MCF 10A (cell line): Measurements from ENCODE around the gene GDNF. TPM values are rescaled to one million over a fixed set of nuclear protein-coding genes. Genes with fewer than 3 reads are reported as not detected.

Experiments used
- BruUV-seq: library from RNA; stranded (reverse); fragments of 400-500 nt; replicated peaks from 2 replicates; lab custom pipeline; 2021; lab: Mats Ljungman, UMichigan
- CTCF ChIA-PET: fragments of 300-600 bp; sonication (Branson Sonifier 250); formaldehyde crosslinking; extraction: SDS; loops from one replicate; lab custom pipeline; 2021; ENCODE audit warnings: antibody characterized with exemption, inconsistent platforms; lab: Yijun Ruan, JAX
- POLR2A ChIA-PET: fragments of 300-600, 350-650 bp; sonication (Branson Sonifier 250); formaldehyde crosslinking; extraction: SDS; loops from one replicate; lab custom pipeline; 2020; ENCODE audit warnings: antibody characterized with exemption, inconsistent platforms; lab: Yijun Ruan, JAX
- DNase-seq: peaks from one replicate; pipeline ENCODE4 v3.0.0-alpha.2; 2018; ENCODE audit not compliant: unreplicated experiment
- H3K27ac Mint-ChIP-seq: one replicate; pipeline ENCODE4 v1.8.0; 2022; ENCODE audit warnings: mild to moderate bottlenecking, low read depth, mixed read lengths; ENCODE audit not compliant: unreplicated experiment
- H3K27me3 Mint-ChIP-seq: one replicate; pipeline ENCODE4 v1.8.0; 2022; ENCODE audit warnings: mixed read lengths; ENCODE audit not compliant: insufficient read depth, unreplicated experiment
- H3K36me3 Mint-ChIP-seq: one replicate; pipeline ENCODE4 v1.8.0; 2022; ENCODE audit warnings: mild to moderate bottlenecking, moderate library complexity, mixed read lengths; ENCODE audit not compliant: insufficient read depth, unreplicated experiment
- H3K4me1 Mint-ChIP-seq: one replicate; pipeline ENCODE4 v1.8.0; 2022; ENCODE audit warnings: mixed read lengths; ENCODE audit not compliant: insufficient read depth, unreplicated experiment
- H3K4me3 Mint-ChIP-seq: one replicate; pipeline ENCODE4 v1.8.0; 2022; ENCODE audit warnings: mild to moderate bottlenecking, moderate library complexity, mixed read lengths; ENCODE audit not compliant: unreplicated experiment
- H3K9me3 Mint-ChIP-seq: one replicate; pipeline ENCODE4 v1.8.0; 2022; ENCODE audit warnings: mixed read lengths; ENCODE audit not compliant: unreplicated experiment
- CTCF ChIP-seq: fragments of 200-600 bp; IDR thresholded peaks from one replicate; pipeline ENCODE4 v1.8.0; 2022; ENCODE audit warnings: antibody characterized with exemption, mild to moderate bottlenecking; ENCODE audit not compliant: unreplicated experiment
- intact Hi-C: fragments of 100-400 bp; cut with micrococcal nuclease; formaldehyde crosslinking; loops from 2 replicates; pipeline ENCODE4 v1.14.1; 2022
- total RNA-seq: library from RNA; stranded (reverse); gene quantifications from 2 replicates; pipeline ENCODE4 v1.2.3, GENCODE V29; 2022

GDNF gene
- total RNA-seq, 1 experiment from 2014 or later: not detected

GRCh38 chr5:37769108-37769507 lies 70.7 kb downstream of the GDNF start:
- Mint-ChIP-seq H3K27ac (no peak overlapping the region), H3K9me3 (no peaks in the 10 kb centered on the region), H3K36me3 (no peaks in the 10 kb centered on the region), H3K4me3 (no peak overlapping the region), H3K4me1 (peaks cover 13% of the 10 kb centered on the region), H3K27me3 (no peaks in the 10 kb centered on the region)
- ChIA-PET POLR2A (interaction anchor here (0.9 kb wide), 1 partner anchor 10 kb away, joined by 4 read pairs; no protein-coding TSS in a partner anchor), CTCF (interaction anchor here (1.2 to 1.3 kb wide), 2 partner anchors 356 to 417 kb away, joined by 3 read pairs; no protein-coding TSS in a partner anchor)
- no TSS peak for BruUV-seq
- no peak for DNase-seq
- no peak for TF ChIP-seq CTCF
- intact Hi-C loops: no loop called here

GRCh38 chr5:37768371-37768770 lies 71.5 kb downstream of the GDNF start:
- H3K9me3 Mint-ChIP-seq: no peaks in the 10 kb centered on the region
- ChIA-PET POLR2A (no interaction called here), CTCF (interaction anchor here (0.6 to 1.3 kb wide), 3 partner anchors 317 to 418 kb away, joined by 3 read pairs; no protein-coding TSS in a partner anchor)
- DNase-seq: no peak
- H3K36me3 Mint-ChIP-seq: no peaks in the 10 kb centered on the region
- intact Hi-C loops: no loop called here
- no peak overlapping the region for H3K27ac Mint-ChIP-seq
- peaks cover 13% of the 10 kb centered on the region for H3K4me1 Mint-ChIP-seq
- TF ChIP-seq CTCF: no peak
- no peak overlapping the region for H3K4me3 Mint-ChIP-seq
- no peaks in the 10 kb centered on the region for H3K27me3 Mint-ChIP-seq
- no TSS peak for BruUV-seq

GRCh38 chr5:37767961-37768360 lies 71.9 kb downstream of the GDNF start:
- ChIA-PET POLR2A (no interaction called here), CTCF (interaction anchor here (0.6 kb wide), 1 partner anchor 316 kb away, joined by 3 read pairs; no protein-coding TSS in a partner anchor)
- no peaks in the 10 kb centered on the region for H3K36me3 Mint-ChIP-seq
- no TSS peak for BruUV-seq
- H3K4me3 Mint-ChIP-seq: no peak overlapping the region
- no peak overlapping the region for H3K27ac Mint-ChIP-seq
- peaks cover 13% of the 10 kb centered on the region for H3K4me1 Mint-ChIP-seq
- intact Hi-C loops: no loop called here
- TF ChIP-seq CTCF: no peak
- H3K9me3 Mint-ChIP-seq: no peaks in the 10 kb centered on the region
- no peak for DNase-seq
- H3K27me3 Mint-ChIP-seq: no peaks in the 10 kb centered on the region

GRCh38 chr5:37767251-37767650 lies 72.6 kb downstream of the GDNF start:
- Mint-ChIP-seq H3K4me3 (no peak overlapping the region), H3K36me3 (no peaks in the 10 kb centered on the region), H3K27me3 (no peaks in the 10 kb centered on the region), H3K4me1 (peaks cover 13% of the 10 kb centered on the region), H3K9me3 (no peaks in the 10 kb centered on the region), H3K27ac (no peak overlapping the region)
- no peak for DNase-seq
- TF ChIP-seq CTCF: no peak
- BruUV-seq: no TSS peak
- intact Hi-C loops: no loop called here
- ChIA-PET POLR2A (interaction anchor here (0.6 kb wide), 1 partner anchor 276 kb away, joined by 3 read pairs; no protein-coding TSS in a partner anchor), CTCF (interaction anchor here (0.6 to 0.7 kb wide), 2 partner anchors 9 to 63 kb away, joined by 3 to 4 read pairs; no protein-coding TSS in a partner anchor)
